Dendritic cell treated with granulocyte-macrophage colony-stimulating factor and Interleukin-4, amounts not matched to agents 40 ng/mL and 50 ng/mL, for 4 days (primary cell): ENCODE data around the gene ZNF443.

Source experiments
- H3K27ac Mint-ChIP-seq: one replicate; pipeline ENCODE4 v1.8.0; 2022; ENCODE audit warnings: mild to moderate bottlenecking, mixed read lengths
- H3K27me3 Mint-ChIP-seq: one replicate; pipeline ENCODE4 v1.8.0; 2022; ENCODE audit warnings: mild to moderate bottlenecking, mixed read lengths
- H3K36me3 Mint-ChIP-seq: one replicate; pipeline ENCODE4 v1.8.0; 2022; ENCODE audit warnings: low read depth, mixed read lengths
- H3K4me1 Mint-ChIP-seq: one replicate; pipeline ENCODE4 v1.8.0; 2022; ENCODE audit warnings: low read depth, mixed read lengths
- H3K4me3 Mint-ChIP-seq: one replicate; pipeline ENCODE4 v1.8.0; 2022; ENCODE audit warnings: mild to moderate bottlenecking, moderate library complexity, mixed read lengths
- H3K9me3 Mint-ChIP-seq: one replicate; pipeline ENCODE4 v1.8.0; 2022; ENCODE audit warnings: mixed read lengths
- intact Hi-C: fragments of 100-400 bp; cut with micrococcal nuclease; formaldehyde crosslinking; loops from one replicate; pipeline ENCODE4 v1.15.0; 2022

ZNF443 gene

DNA sequence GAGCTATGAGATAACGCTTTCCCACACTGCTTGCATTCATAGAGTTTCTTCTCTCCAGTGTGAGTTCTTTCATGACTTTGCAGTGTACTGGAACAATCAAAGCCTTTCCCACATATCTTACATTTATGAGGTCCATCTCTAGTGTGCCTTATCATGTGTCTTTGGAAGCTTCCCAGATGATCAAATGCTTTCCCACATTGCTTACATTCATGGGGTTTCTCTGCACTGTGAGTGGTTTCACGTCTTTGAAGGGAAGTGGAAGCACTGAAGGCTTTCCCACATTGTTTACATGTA, 60.4 kb downstream of the ZNF443 start:
- peaks cover 84% of the 10 kb centered on the region for H3K9me3 Mint-ChIP-seq

DNA sequence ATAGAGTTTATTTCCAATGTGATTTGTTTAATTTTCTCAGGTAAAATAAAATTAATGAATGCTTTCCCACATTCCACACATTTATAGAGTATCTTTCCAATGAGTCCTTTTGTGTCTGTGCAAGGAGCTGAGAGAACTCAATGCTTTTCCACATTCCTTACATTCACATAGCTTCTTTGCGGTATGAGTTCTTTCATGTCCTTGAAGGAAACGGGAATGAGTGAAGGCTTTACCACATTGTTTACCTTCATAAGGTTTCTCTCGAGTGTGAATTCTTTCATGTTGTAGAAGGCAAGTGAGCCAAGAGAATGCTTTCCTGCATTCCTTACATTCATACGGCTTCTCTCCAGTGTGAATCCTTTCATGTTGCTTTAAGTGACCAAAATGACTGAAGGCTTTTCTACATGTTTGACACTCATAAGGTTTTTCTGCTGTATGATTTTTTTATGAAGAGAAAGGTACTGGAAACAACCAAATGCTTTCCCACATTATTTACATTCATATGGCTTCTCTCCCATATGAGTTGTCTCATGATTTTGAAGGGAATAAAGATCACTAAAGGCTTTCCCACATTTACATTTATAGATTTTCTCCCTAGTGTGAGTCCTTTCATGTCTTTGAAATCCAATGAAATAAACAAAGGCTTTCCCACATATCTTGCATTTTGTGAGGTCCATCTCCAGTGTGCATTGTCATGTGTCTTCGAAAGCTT, 60.9 kb downstream of the ZNF443 start:
- no peaks in the 10 kb centered on the region for H3K27me3 Mint-ChIP-seq
- peaks cover 41% of the 10 kb centered on the region for H3K36me3 Mint-ChIP-seq
- peaks cover 89% of the 10 kb centered on the region for H3K9me3 Mint-ChIP-seq
- H3K27ac Mint-ChIP-seq = no peak overlapping the region
- intact Hi-C loops = no loop called here
- no peaks in the 10 kb centered on the region for H3K4me1 Mint-ChIP-seq
- H3K4me3 Mint-ChIP-seq = no peak overlapping the region

More for the DNA sequence above, 60.4 kb downstream of the ZNF443 start:
- Mint-ChIP-seq H3K36me3 (peaks cover 41% of the 10 kb centered on the region), H3K27me3 (no peaks in the 10 kb centered on the region), H3K4me1 (no peaks in the 10 kb centered on the region), H3K27ac (no peak overlapping the region), H3K4me3 (no peak overlapping the region)
- intact Hi-C loops = no loop called here
